Activated CD8-positive, alpha-beta memory T cell treated with anti-CD3 and anti-CD28 coated beads, Interleukin-2, amount 10 ng/mL, durations not matched to agents 7 days and 5 days (primary cell): ENCODE results near the gene RBM5. TPM values are rescaled to one million over a fixed set of nuclear protein-coding genes. Genes with fewer than 3 reads are reported as not detected.

ENCODE experiments used
- ATAC-seq: fragments of 150-1000 bp; cut with Tn5 transposase; one replicate; pipeline ENCODE4 v1.10.0; 2021; ENCODE audit warnings: moderate library complexity
- CTCF ChIA-PET: fragments of 350-600 bp; sonication (Branson Sonifier 250); formaldehyde crosslinking; loops from one replicate; lab custom pipeline; 2021; ENCODE audit warnings: antibody characterized with exemption; lab: Charles Lee
- DNase-seq: peaks from one replicate; pipeline ENCODE4 v3.0.0-alpha.2; 2020
- H3K27ac Mint-ChIP-seq: one replicate; pipeline ENCODE4 v1.8.0; 2021; ENCODE audit warnings: mild to moderate bottlenecking, mixed read lengths
- H3K27me3 Mint-ChIP-seq: one replicate; pipeline ENCODE4 v1.8.0; 2021; ENCODE audit warnings: mixed read lengths
- H3K36me3 Mint-ChIP-seq: one replicate; pipeline ENCODE4 v1.8.0; 2021; ENCODE audit warnings: mild to moderate bottlenecking, mixed read lengths
- H3K4me1 Mint-ChIP-seq: one replicate; pipeline ENCODE4 v1.8.0; 2021; ENCODE audit warnings: mixed read lengths
- H3K4me3 Mint-ChIP-seq: one replicate; pipeline ENCODE4 v1.8.0; 2021; ENCODE audit warnings: mild to moderate bottlenecking, moderate library complexity, mixed read lengths
- H3K9me3 Mint-ChIP-seq: one replicate; pipeline ENCODE4 v1.8.0; 2022; ENCODE audit warnings: low read depth, mixed read lengths
- total RNA-seq, 2 experiments: library from RNA; stranded (reverse); gene quantifications; one replicate each; pipeline ENCODE4 v1.2.3, GENCODE V29; 2021

The RBM5 gene
- total RNA-seq, 2 experiments from 2014 or later, result 176 to 202 TPM

DNA sequence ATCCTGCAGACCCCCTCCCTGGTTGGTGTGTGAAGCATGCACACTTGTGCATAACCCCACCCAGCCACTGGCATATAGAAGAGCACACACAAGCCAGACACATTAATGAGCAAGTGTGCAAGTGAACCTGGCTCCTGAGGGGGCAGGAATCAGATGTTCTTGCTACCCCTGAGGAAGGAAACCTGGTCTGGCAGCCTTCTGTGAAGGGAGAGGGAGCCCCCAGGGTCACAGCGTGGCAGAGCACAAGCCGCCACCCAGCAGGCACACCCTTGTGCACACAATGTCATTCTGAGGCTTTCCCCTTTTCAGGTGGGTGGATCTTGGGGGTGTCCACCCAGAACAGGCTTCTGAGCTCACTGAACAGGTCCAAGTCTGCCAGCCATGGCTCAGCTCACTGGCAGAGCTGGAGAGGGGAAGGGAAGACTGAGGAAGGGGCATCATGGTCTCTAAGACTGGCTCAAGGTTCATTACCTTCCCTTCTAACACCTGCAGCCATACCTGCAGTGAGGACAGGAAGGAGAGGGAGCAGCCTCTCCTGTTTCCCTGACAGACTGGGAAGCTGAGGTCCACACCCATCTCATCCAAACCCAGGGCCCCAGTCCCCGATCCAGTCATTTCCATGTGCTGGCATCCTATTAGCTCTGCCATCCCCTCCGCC lies 34.8 kb downstream of the RBM5 start:
- Mint-ChIP-seq H3K9me3 (no peaks in the 10 kb centered on the region), H3K27me3 (no peaks in the 10 kb centered on the region), H3K4me1 (no peaks in the 10 kb centered on the region)

DNA sequence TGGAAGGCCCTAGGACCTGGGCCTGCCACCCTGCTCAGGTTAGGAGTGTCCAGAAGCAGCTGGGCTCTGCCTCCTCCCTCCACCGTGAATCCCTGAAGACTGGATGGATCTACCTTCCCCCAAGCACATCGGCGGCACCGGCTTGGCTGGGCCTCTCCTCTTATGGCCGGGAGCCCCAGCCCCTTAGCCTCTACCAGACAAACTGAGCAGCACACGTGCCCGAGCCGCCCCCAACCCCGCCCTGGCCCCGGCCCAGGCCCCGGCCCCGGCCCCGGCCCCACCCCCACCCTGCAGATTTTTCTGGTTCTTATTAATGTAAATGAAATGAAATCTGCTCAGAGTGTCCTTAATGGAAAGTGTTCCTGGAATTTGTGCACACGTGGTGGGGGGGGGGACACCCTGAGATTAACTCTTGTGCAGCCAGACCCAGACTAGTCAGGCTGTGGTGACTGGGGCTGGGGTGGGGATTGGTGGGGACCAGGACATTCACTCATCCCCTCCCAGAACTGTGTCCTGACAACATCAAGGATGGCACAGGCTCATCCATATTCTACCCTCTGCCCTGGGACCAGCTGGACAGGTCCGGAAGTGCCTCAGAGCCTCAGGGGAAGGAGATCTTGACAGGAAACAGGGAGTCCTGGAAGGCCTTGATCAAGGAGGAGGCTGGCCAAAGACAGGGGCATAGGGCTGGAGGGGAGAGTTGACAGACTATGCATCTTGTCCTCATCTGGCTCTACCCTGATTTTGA lies 35.5 kb downstream of the RBM5 start:
- Mint-ChIP-seq H3K4me3 (no peak overlapping the region), H3K4me1 (no peaks in the 10 kb centered on the region), H3K27me3 (no peaks in the 10 kb centered on the region), H3K36me3 (peaks cover 2% of the 10 kb centered on the region), H3K9me3 (no peaks in the 10 kb centered on the region), H3K27ac (no peak overlapping the region)
- ATAC-seq, result no peak
- no peak for DNase-seq
- CTCF ChIA-PET, result interaction anchor here (4.9 kb wide), 1 partner anchor 101 kb away, joined by 34 read pairs; no protein-coding TSS in a partner anchor

More for the DNA sequence above, 34.8 kb downstream of the RBM5 start:
- DNase-seq (no peak), ATAC-seq (no peak)
- CTCF ChIA-PET, result interaction anchor here (1.1 to 4.9 kb wide), 4 partner anchors 11 to 102 kb away, joined by 3 to 34 read pairs (median 18); no protein-coding TSS in a partner anchor
- Mint-ChIP-seq H3K27ac (no peak overlapping the region), H3K36me3 (peaks cover 5% of the 10 kb centered on the region), H3K4me3 (no peak overlapping the region)

- H3K27me3 Mint-ChIP-seq, result no peaks in the 10 kb centered on the region
- H3K27ac Mint-ChIP-seq, result no peak overlapping the region
- ATAC-seq (no peak), DNase-seq (no peak)
- no peaks in the 10 kb centered on the region for H3K9me3 Mint-ChIP-seq
- peaks cover 1% of the 10 kb centered on the region for H3K36me3 Mint-ChIP-seq
- no peaks in the 10 kb centered on the region for H3K4me1 Mint-ChIP-seq
- H3K4me3 Mint-ChIP-seq, result no peak overlapping the region
- CTCF ChIA-PET, result no interaction called here
Observed at GRCh38 chr3:50124800-50125178, 36.1 kb downstream of the RBM5 start.

- Mint-ChIP-seq H3K27ac (no peak overlapping the region), H3K36me3 (no peaks in the 10 kb centered on the region), H3K4me3 (no peak overlapping the region), H3K4me1 (no peaks in the 10 kb centered on the region), H3K27me3 (no peaks in the 10 kb centered on the region), H3K9me3 (no peaks in the 10 kb centered on the region)
- ATAC-seq, result no peak
- no peak for DNase-seq
- CTCF ChIA-PET, result interaction anchor here (1.0 kb wide), 1 partner anchor 69 kb away, joined by 3 read pairs; no protein-coding TSS in a partner anchor
Observed at GRCh38 chr3:50125541-50126286, 37.0 kb downstream of the RBM5 start.

GRCh38 chr3:50126287-50127211 lies 37.8 kb downstream of the RBM5 start:
- no peaks in the 10 kb centered on the region for H3K36me3 Mint-ChIP-seq
- H3K9me3 Mint-ChIP-seq, result no peaks in the 10 kb centered on the region
- H3K27ac Mint-ChIP-seq, result no peak overlapping the region
- no peak for DNase-seq
- no peak for ATAC-seq
- no peaks in the 10 kb centered on the region for H3K4me1 Mint-ChIP-seq
- CTCF ChIA-PET, result interaction anchor here (1.0 kb wide), 1 partner anchor 68 kb away, joined by 3 read pairs; no protein-coding TSS in a partner anchor
- no peak overlapping the region for H3K4me3 Mint-ChIP-seq
- no peaks in the 10 kb centered on the region for H3K27me3 Mint-ChIP-seq

DNA sequence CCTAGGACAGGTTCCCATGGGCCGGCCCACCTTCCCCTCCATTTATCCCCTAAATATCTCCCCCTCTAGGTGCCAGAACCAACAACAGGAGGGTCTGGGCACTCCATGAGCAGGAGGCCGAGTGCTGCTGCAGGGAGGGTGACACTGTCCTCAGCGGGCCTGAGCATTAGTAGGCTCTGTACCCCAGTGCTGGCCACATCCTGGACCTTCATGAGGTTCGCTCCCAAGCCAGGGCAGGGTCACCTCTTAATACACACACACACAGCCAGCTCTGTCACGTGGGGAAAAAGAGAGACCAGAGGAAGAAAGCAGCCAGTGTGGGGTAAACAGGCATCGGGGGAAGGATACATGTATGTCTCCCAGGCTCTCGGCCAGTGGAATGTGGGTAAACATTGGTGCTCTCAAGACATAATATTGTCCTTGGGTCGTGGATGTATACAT lies 38.6 kb downstream of the RBM5 start:
- Mint-ChIP-seq H3K4me3 (no peak overlapping the region), H3K4me1 (no peaks in the 10 kb centered on the region), H3K27ac (no peak overlapping the region), H3K36me3 (no peaks in the 10 kb centered on the region), H3K9me3 (no peaks in the 10 kb centered on the region), H3K27me3 (no peaks in the 10 kb centered on the region)
- no peak for ATAC-seq
- no peak for DNase-seq
- CTCF ChIA-PET, result no interaction called here

DNA sequence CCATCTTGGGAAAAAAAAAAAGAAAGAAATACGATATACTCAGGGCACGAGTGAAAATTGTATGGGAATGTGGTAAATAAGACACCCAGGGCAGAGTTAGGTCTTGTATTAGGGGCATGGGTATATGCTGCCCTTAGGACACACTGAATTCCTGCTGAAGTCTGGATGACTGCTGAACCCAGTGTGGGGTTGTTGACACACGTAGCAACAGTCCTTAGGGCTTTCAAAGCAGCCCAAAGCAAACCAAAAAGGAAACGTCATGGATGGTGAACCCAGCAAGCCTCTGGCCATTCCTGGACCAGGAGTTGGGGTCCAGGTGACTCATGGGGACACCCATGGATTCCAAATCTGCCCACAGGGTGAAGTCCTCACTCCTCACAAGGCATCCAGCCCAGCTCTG lies 39.3 kb downstream of the RBM5 start:
- ATAC-seq (no peak), DNase-seq (no peak)
- H3K27me3 Mint-ChIP-seq, result no peaks in the 10 kb centered on the region
- CTCF ChIA-PET, result no interaction called here
- no peaks in the 10 kb centered on the region for H3K36me3 Mint-ChIP-seq
- no peaks in the 10 kb centered on the region for H3K9me3 Mint-ChIP-seq
- H3K27ac Mint-ChIP-seq, result no peak overlapping the region
- H3K4me1 Mint-ChIP-seq, result no peaks in the 10 kb centered on the region
- H3K4me3 Mint-ChIP-seq, result no peak overlapping the region

DNA sequence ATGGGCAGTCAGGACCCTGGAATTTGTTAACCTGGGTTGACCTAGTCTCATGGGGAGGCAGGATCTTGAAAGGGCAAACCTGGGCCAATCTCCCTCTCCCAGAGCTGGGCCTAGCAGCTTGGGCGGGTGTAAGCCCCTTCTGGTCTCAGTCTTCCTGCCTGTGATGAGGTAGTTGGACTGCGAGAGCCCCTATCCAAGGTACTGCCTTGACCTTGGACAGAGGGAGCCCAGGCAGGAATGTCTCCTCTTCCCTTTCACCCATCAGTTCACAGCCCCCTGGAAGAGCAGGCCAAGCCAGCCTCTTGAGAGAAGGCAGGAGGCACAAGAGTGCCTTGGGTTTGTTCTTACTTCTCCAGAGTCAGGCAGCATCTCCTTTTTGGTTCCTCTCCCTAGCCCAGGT lies 41.7 kb downstream of the RBM5 start:
- no peaks in the 10 kb centered on the region for H3K36me3 Mint-ChIP-seq
- CTCF ChIA-PET, result interaction anchor here (0.6 kb wide), 1 partner anchor 491 kb away, joined by 3 read pairs; no protein-coding TSS in a partner anchor
- H3K27ac Mint-ChIP-seq, result no peak overlapping the region
- no peaks in the 10 kb centered on the region for H3K27me3 Mint-ChIP-seq
- no peak for DNase-seq
- no peak overlapping the region for H3K4me3 Mint-ChIP-seq
- no peaks in the 10 kb centered on the region for H3K9me3 Mint-ChIP-seq
- ATAC-seq, result no peak
- H3K4me1 Mint-ChIP-seq, result no peaks in the 10 kb centered on the region

- ATAC-seq (no peak), DNase-seq (no peak)
- Mint-ChIP-seq H3K4me3 (no peak overlapping the region), H3K9me3 (no peaks in the 10 kb centered on the region), H3K27ac (no peak overlapping the region), H3K4me1 (no peaks in the 10 kb centered on the region), H3K27me3 (no peaks in the 10 kb centered on the region), H3K36me3 (no peaks in the 10 kb centered on the region)
- CTCF ChIA-PET, result no interaction called here
Observed at GRCh38 chr3:50132421-50133282, 43.9 kb downstream of the RBM5 start.

DNA sequence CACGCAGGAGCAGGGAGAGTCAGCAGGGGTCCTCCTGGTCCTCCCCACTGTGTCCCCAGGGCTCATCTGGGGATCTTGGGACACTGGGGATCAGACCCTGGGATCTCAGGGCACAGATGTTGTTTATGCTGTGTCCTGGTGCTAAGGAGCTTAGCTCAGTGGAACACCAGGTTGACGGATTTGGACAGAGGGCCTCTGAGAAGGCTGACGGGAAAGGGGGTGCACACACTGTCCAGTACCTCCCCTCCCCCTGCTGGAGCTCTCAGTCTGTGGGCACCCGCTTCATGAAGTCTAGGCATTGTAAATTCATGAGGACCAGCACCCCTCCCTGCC lies 44.5 kb downstream of the RBM5 start:
- no peak overlapping the region for H3K4me3 Mint-ChIP-seq
- H3K27ac Mint-ChIP-seq, result no peak overlapping the region
- ATAC-seq (no peak), DNase-seq (no peak)
- H3K4me1 Mint-ChIP-seq, result peaks cover 2% of the 10 kb centered on the region
- no peaks in the 10 kb centered on the region for H3K9me3 Mint-ChIP-seq
- CTCF ChIA-PET, result no interaction called here
- H3K27me3 Mint-ChIP-seq, result no peaks in the 10 kb centered on the region
- H3K36me3 Mint-ChIP-seq, result no peaks in the 10 kb centered on the region

GRCh38 chr3:50134367-50134766 lies 45.6 kb downstream of the RBM5 start:
- CTCF ChIA-PET, result no interaction called here
- peaks cover 10% of the 10 kb centered on the region for H3K4me1 Mint-ChIP-seq
- no peaks in the 10 kb centered on the region for H3K36me3 Mint-ChIP-seq
- no peaks in the 10 kb centered on the region for H3K27me3 Mint-ChIP-seq
- H3K27ac Mint-ChIP-seq, result no peak overlapping the region
- no peaks in the 10 kb centered on the region for H3K9me3 Mint-ChIP-seq
- ATAC-seq (no peak), DNase-seq (no peak)
- no peak overlapping the region for H3K4me3 Mint-ChIP-seq

DNA sequence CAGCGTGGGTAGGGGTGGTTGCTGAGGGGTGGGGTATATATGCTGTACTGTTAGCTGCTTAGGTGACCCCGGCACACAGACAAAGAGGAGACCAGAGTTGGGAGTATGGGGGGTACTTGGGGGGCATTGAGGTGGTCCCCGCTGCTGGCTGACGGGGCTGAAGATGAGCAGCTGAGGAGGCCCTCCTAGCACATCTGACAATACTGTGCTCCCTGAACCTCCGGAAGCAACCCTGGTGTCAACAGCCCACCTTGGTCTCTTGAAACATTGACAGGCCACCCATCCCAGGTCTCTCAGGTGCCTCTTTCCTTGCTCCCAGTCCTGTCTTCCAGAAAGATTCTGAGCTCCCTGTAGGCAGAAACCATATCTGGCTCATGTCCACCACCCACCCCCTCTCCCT lies 47.2 kb downstream of the RBM5 start:
- DNase-seq (no peak), ATAC-seq (no peak)
- H3K27me3 Mint-ChIP-seq, result no peaks in the 10 kb centered on the region
- no peak overlapping the region for H3K27ac Mint-ChIP-seq
- peaks cover 10% of the 10 kb centered on the region for H3K4me1 Mint-ChIP-seq
- CTCF ChIA-PET, result interaction anchor here (0.9 kb wide), 1 partner anchor 57 kb away, joined by 4 read pairs; no protein-coding TSS in a partner anchor
- no peak overlapping the region for H3K4me3 Mint-ChIP-seq
- H3K9me3 Mint-ChIP-seq, result no peaks in the 10 kb centered on the region
- H3K36me3 Mint-ChIP-seq, result no peaks in the 10 kb centered on the region
